K562 (cell line): ENCODE measurements around the gene SCIN. TPM values are rescaled to one million over a fixed set of nuclear protein-coding genes. Genes with fewer than 3 reads are reported as not detected.

Experiments
- ARID3B ChIP-seq: fragments of 250-450 bp; sonication (Bioruptor Pico); IDR thresholded peaks from 2 replicates; pipeline ENCODE4 v1.4.0; 2020; ENCODE audit warnings: borderline replicate concordance
- CAMTA2 ChIP-seq: fragments of 250-450 bp; sonication (Bioruptor Pico); conservative IDR thresholded peaks from 2 replicates; pipeline ENCODE4 v1.5.1; 2022
- E2F3 ChIP-seq: fragments of 250-450 bp; sonication (Bioruptor Pico); IDR thresholded peaks from 2 replicates; pipeline ENCODE4 v1.4.0; 2020; ENCODE audit warnings: mild to moderate bottlenecking
- HMGN3 ChIP-seq: IDR thresholded peaks from 2 replicates; pipeline ENCODE4 v1.6.1; 2011; ENCODE audit warnings: borderline replicate concordance, low read depth, mild to moderate bottlenecking, mixed read lengths, low read length; ENCODE audit not compliant: insufficient read length; ENCODE audit errors: extremely low read depth
- MAZ ChIP-seq, 2 experiments: fragments of 450-650 bp in 1 of 2; sonication (generic) in 1 of 2; formaldehyde crosslinking; IDR thresholded peaks in 1 of 2; conservative IDR thresholded peaks in 1 of 2; 2 replicates each; pipeline versions ENCODE4 v1.4.0 to v1.5.0; 2020; ENCODE audit warnings: mild to moderate bottlenecking in 1 of 2, missing genetic modification reagents in 1 of 2
- MECOM ChIP-seq: fragments of 250-450 bp; sonication (Bioruptor Pico); IDR thresholded peaks from 2 replicates; pipeline ENCODE4 v1.8.0; 2022; ENCODE audit warnings: inconsistent platforms
- NEUROD1 ChIP-seq: fragments of 150-350 bp; IDR thresholded peaks from 2 replicates; pipeline ENCODE4 v1.6.1; 2014; ENCODE audit warnings: borderline replicate concordance, low read length, low read depth; ENCODE audit not compliant: partially characterized antibody
- NONO ChIP-seq, 2 experiments: fragments of 200-400 bp in 1 of 2; fragments of 450-650 bp in 1 of 2; formaldehyde crosslinking in 1 of 2; IDR thresholded peaks; 2 replicates each; pipeline ENCODE4 v1.6.1; 2017; ENCODE audit warnings: low read depth in 2 of 2, mild to moderate bottlenecking in 2 of 2, moderate library complexity in 2 of 2, low read length in 1 of 2
- NR3C1 ChIP-seq: sonication (generic); formaldehyde crosslinking; IDR thresholded peaks from 2 replicates; pipeline ENCODE4 v1.8.1; 2022; ENCODE audit warnings: missing genetic modification reagents
- NRF1 ChIP-seq, 2 experiments: fragments of 450-650 bp; IDR thresholded peaks in 1 of 2; conservative IDR thresholded peaks in 1 of 2; 2 replicates each; pipeline ENCODE4 v1.6.1; 2014; ENCODE audit warnings: mild to moderate bottlenecking in 2 of 2
- PML ChIP-seq: IDR thresholded peaks from 2 replicates; pipeline ENCODE4 v1.6.1; 2012; ENCODE audit warnings: low read length, inconsistent platforms
- POLR2AphosphoS2 ChIP-seq: IDR thresholded peaks from 2 replicates; pipeline ENCODE4 v1.6.1; 2012; ENCODE audit warnings: low read length, improper control_type of control experiment
- POLR3G ChIP-seq: IDR thresholded peaks from 2 replicates; pipeline ENCODE4 v1.6.1; 2011; ENCODE audit not compliant: insufficient read length, insufficient replicate concordance; ENCODE audit errors: extremely low read depth
- RAD21 ChIP-seq, 2 experiments: fragments of 250-450 bp in 1 of 2; fragments of 450-650 bp in 1 of 2; sonication (Bioruptor Pico) in 1 of 2; formaldehyde crosslinking in 1 of 2; IDR thresholded peaks in 1 of 2; conservative IDR thresholded peaks in 1 of 2; 2 replicates each; pipeline versions ENCODE4 v1.4.0 to v1.8.0; 2020 to 2022; ENCODE audit warnings: mild to moderate bottlenecking in 2 of 2, moderate library complexity in 1 of 2
- RFX1 ChIP-seq: fragments of 450-650 bp; IDR thresholded peaks from 2 replicates; pipeline ENCODE4 v1.6.1; 2016; ENCODE audit warnings: mild to moderate bottlenecking, moderate library complexity
- SMARCA5 ChIP-seq: fragments of 450-650 bp; IDR thresholded peaks from 2 replicates; pipeline ENCODE4 v1.6.1; 2016
- TCF3 ChIP-seq: sonication (generic); formaldehyde crosslinking; IDR thresholded peaks from 2 replicates; pipeline ENCODE4 v1.4.0; 2020; ENCODE audit warnings: mild to moderate bottlenecking, missing genetic modification reagents
- TFE3 ChIP-seq: fragments of 450-650 bp; formaldehyde crosslinking; IDR thresholded peaks from 2 replicates; pipeline ENCODE4 v1.4.0; 2020; ENCODE audit warnings: mild to moderate bottlenecking, mixed read lengths
- TRIM25 ChIP-seq: fragments of 450-650 bp; IDR thresholded peaks from 2 replicates; pipeline ENCODE4 v1.7.0; 2016; ENCODE audit warnings: borderline replicate concordance
- XRCC5 ChIP-seq: fragments of 200-400 bp; formaldehyde crosslinking; IDR thresholded peaks from 2 replicates; pipeline ENCODE4 v1.6.1; 2017; ENCODE audit warnings: low read depth, mild to moderate bottlenecking, low read length
- ZBTB17 ChIP-seq: fragments of 450-650 bp; formaldehyde crosslinking; IDR thresholded peaks from 2 replicates; pipeline ENCODE4 v1.4.0; 2020; ENCODE audit warnings: mild to moderate bottlenecking
- ZKSCAN3 ChIP-seq: fragments of 250-450 bp; sonication (Bioruptor Pico); IDR thresholded peaks from 2 replicates; pipeline ENCODE4 v1.4.0; 2020
- ZNF274 ChIP-seq: IDR thresholded peaks from 2 replicates; pipeline ENCODE4 v1.6.1; 2011; ENCODE audit warnings: low read depth, mild to moderate bottlenecking, low read length, moderate library complexity, borderline replicate concordance
- ZNF584 ChIP-seq: fragments of 200-800 bp; sonication (Bioruptor generic); IDR thresholded peaks from 2 replicates; pipeline ENCODE4 v1.6.1; 2016; ENCODE audit warnings: low read depth, mild to moderate bottlenecking, missing genetic modification characterization, missing compliant biosample characterization
- polyA plus RNA-seq, 8 experiments: library from polyadenylated mRNA; depleted of rRNA in 4 of 8; stranded (reverse) in 5 of 8; unstranded in 3 of 8; fragments of >200 nt; fragmentation: Nextera tagmentation in 2 of 8; fragmentation: Illumina TruSeq in 1 of 8; extraction: Ambion mirVana in 2 of 8; extraction: Trizol in 1 of 8; gene quantifications; 2 replicates each; pipeline versions ENCODE4 v1.2.1 to v1.2.3, GENCODE V29; 2011 to 2014; ENCODE audit warnings: inconsistent platforms in 1 of 8, missing spikeins in 1 of 8
- total RNA-seq, 7 experiments: library from RNA; depleted of rRNA in 6 of 7; stranded (reverse); fragments of >200 nt in 6 of 7; fragmentation: Illumina TruSeq in 2 of 7; extraction: Trizol in 2 of 7; gene quantifications; 2 replicates each; pipeline versions ENCODE4 v1.2.1 to v1.2.3, GENCODE V29; 2011 to 2021; ENCODE audit warnings: low replicate concordance in 1 of 7

The SCIN gene
- total and polyA plus RNA-seq, 9 of the 15 experiments (the other 6 are each of a cell fraction or from before 2014, with no cell fraction given), result 0.67 to 18.2 (median 10.6) TPM

GRCh38 chr7:12686891-12687717 is 116.6 kb downstream of the SCIN start, which contains the start of gene ARL4A (continued):
- TF ChIP-seq POLR3G (no peak), ZNF584 (CRISPR knock-in tag) (no peak), ZBTB17 (CRISPR knock-in tag) (0 out of 2 replicates have a peak, but pooled peaks have one; percentile 2), XRCC5 (no peak; the same call in 1 of the 2 replicates), NRF1 (conservative IDR thresholded peaks at IDR 0.05 in 1 of 2, IDR thresholded peaks at IDR 0.05 in 1 of 2) (peak; percentile 60 to 69), SMARCA5 (no peak), MECOM (CRISPR knock-in tag) (peak; percentile 40; the same call in 1 of the 2 replicates), TRIM25 (no peak), ZKSCAN3 (no peak), RFX1 (peak; percentile 13; the same call in 1 of the 2 replicates), E2F3 (CRISPR knock-in tag) (no peak), TCF3 (CRISPR knock-in tag) (no peak; the same call in 1 of the 2 replicates), RAD21 (CRISPR knock-in tag; conservative IDR thresholded peaks at IDR 0.05 in 1 of 2, IDR thresholded peaks at IDR 0.05 in 1 of 2) (peak; percentile 90 to 98), ZNF274 (no peak), PML (peak; percentile 94), NONO (IDR thresholded peaks at IDR 0.05; ENCODE audit: low read depth in 2 of 2, low read length in 1 of 2) (peak in 1 of 2 experiments; percentile 23; a peak in 1 of 4 replicates), MAZ (CRISPR knock-in tag; conservative IDR thresholded peaks at IDR 0.05 in 1 of 2, IDR thresholded peaks at IDR 0.05 in 1 of 2) (peak in 1 of 2 experiments; percentile 81), HMGN3 (peak; percentile 35), CAMTA2 (no peak), TFE3 (CRISPR knock-in tag) (no peak), POLR2AphosphoS2 (peak; percentile 97), ARID3B (CRISPR knock-in tag) (no peak), NEUROD1 (peak; percentile 83), NR3C1 (CRISPR knock-in tag) (no peak)
